H9 (cell line): ENCODE results near the gene PRDX3. TPM values are rescaled to one million over a fixed set of nuclear protein-coding genes. Genes with fewer than 3 reads are reported as not detected.

Experiments
- DNase-seq: peaks from one replicate; pipeline ENCODE4 v3.0.0-alpha.2; 2017
- H2AFZ ChIP-seq: one replicate; pipeline ENCODE4 v1.6.1; 2013; ENCODE audit warnings: mild to moderate bottlenecking, low read length, control low read depth, moderate library complexity
- H2AK5ac ChIP-seq: 2 replicates; pipeline ENCODE4 v1.6.1; 2013; ENCODE audit warnings: low read length, control low read depth, mixed read lengths; ENCODE audit not compliant: insufficient read length
- H2BK120ac ChIP-seq: one replicate; pipeline ENCODE4 v1.6.1; 2013; ENCODE audit warnings: low read depth, mild to moderate bottlenecking, low read length, control low read depth, inconsistent platforms; ENCODE audit not compliant: poor library complexity, severe bottlenecking
- H2BK12ac ChIP-seq: 2 replicates; pipeline ENCODE4 v1.6.1; 2013; ENCODE audit warnings: low read length, control low read depth, mixed read lengths, low read depth; ENCODE audit not compliant: insufficient read length
- H2BK15ac ChIP-seq: 2 replicates; pipeline ENCODE4 v1.6.1; 2013; ENCODE audit warnings: low read depth, low read length, control low read depth
- H2BK20ac ChIP-seq: one replicate; pipeline ENCODE4 v1.6.1; 2013; ENCODE audit warnings: low read depth, mild to moderate bottlenecking, low read length, control low read depth, inconsistent platforms; ENCODE audit not compliant: poor library complexity, severe bottlenecking
- H2BK5ac ChIP-seq: 2 replicates; pipeline ENCODE4 v1.6.1; 2013; ENCODE audit warnings: low read length, control low read depth, mixed read lengths; ENCODE audit not compliant: insufficient read length
- H3K14ac ChIP-seq: 2 replicates; pipeline ENCODE4 v1.6.1; 2013; ENCODE audit warnings: low read length, control low read depth; ENCODE audit not compliant: insufficient read depth
- H3K18ac ChIP-seq: 2 replicates; pipeline ENCODE4 v1.6.1; 2013; ENCODE audit warnings: low read depth, mild to moderate bottlenecking, mixed read lengths, low read length, control low read depth; ENCODE audit not compliant: insufficient read length
- H3K23ac ChIP-seq: 2 replicates; pipeline ENCODE4 v1.6.1; 2013; ENCODE audit warnings: low read length, control low read depth, mixed read lengths, low read depth; ENCODE audit not compliant: insufficient read length
- H3K23me2 ChIP-seq: 2 replicates; pipeline ENCODE4 v1.6.1; 2013; ENCODE audit warnings: low read depth, mild to moderate bottlenecking, mixed read lengths, low read length, control low read depth; ENCODE audit not compliant: insufficient read length, poor library complexity, severe bottlenecking
- H3K27ac ChIP-seq: 2 replicates; pipeline ENCODE4 v1.5.1; 2013; ENCODE audit warnings: low read length, control low read depth, mixed read lengths, low read depth; ENCODE audit not compliant: insufficient read length
- H3K27me3 ChIP-seq: 2 replicates; pipeline ENCODE4 v1.6.1; 2013; ENCODE audit warnings: low read length, control low read depth, inconsistent platforms; ENCODE audit not compliant: insufficient read depth
- H3K4ac ChIP-seq: 2 replicates; pipeline ENCODE4 v1.6.1; 2013; ENCODE audit warnings: low read depth, mild to moderate bottlenecking, control low read depth, inconsistent platforms, low read length, moderate library complexity
- H3K4me1 ChIP-seq: 2 replicates; pipeline ENCODE4 v1.6.1; 2013; ENCODE audit warnings: low read length, control low read depth, inconsistent platforms; ENCODE audit not compliant: insufficient read depth
- H3K4me2 ChIP-seq: 2 replicates; pipeline ENCODE4 v1.6.1; 2013; ENCODE audit warnings: low read length, control low read depth, mixed read lengths; ENCODE audit not compliant: insufficient read length, insufficient read depth
- H3K56ac ChIP-seq: 2 replicates; pipeline ENCODE4 v1.6.1; 2013; ENCODE audit warnings: low read depth, mild to moderate bottlenecking, mixed read lengths, low read length, control low read depth; ENCODE audit not compliant: insufficient read length
- H3K79me1 ChIP-seq: 2 replicates; pipeline ENCODE4 v1.6.1; 2013; ENCODE audit warnings: low read depth, mild to moderate bottlenecking, moderate library complexity, low read length, control low read depth, inconsistent platforms; ENCODE audit not compliant: insufficient read depth, poor library complexity, severe bottlenecking
- H3K79me2 ChIP-seq: 2 replicates; pipeline ENCODE4 v1.6.1; 2013; ENCODE audit warnings: low read length, control low read depth, inconsistent platforms; ENCODE audit not compliant: insufficient read depth
- H3K9ac ChIP-seq: 2 replicates; pipeline ENCODE4 v1.6.1; 2013; ENCODE audit warnings: low read length, control low read depth, mixed read lengths; ENCODE audit not compliant: insufficient read length; ENCODE audit errors: extremely low read depth
- H3K9me3 ChIP-seq: one replicate; pipeline ENCODE4 v1.6.1; 2013; ENCODE audit warnings: low read depth, low read length, inconsistent platforms; ENCODE audit not compliant: control insufficient read depth
- H3T11ph ChIP-seq: one replicate; pipeline ENCODE4 v1.6.1; 2013; ENCODE audit warnings: mild to moderate bottlenecking, low read length, control low read depth, inconsistent platforms
- H4K20me1 ChIP-seq: one replicate; pipeline ENCODE4 v1.6.1; 2013; ENCODE audit not compliant: control insufficient read depth, insufficient read length, insufficient read depth
- H4K5ac ChIP-seq: 2 replicates; pipeline ENCODE4 v1.6.1; 2013; ENCODE audit warnings: low read depth, mild to moderate bottlenecking, mixed read lengths, low read length, control low read depth; ENCODE audit not compliant: insufficient read length
- H4K8ac ChIP-seq: replicated peaks from 2 replicates; pipeline ENCODE4 v1.6.1; 2013; ENCODE audit warnings: low read length, control low read depth, mixed read lengths, low read depth; ENCODE audit not compliant: insufficient read length
- H4K91ac ChIP-seq: 2 replicates; pipeline ENCODE4 v1.6.1; 2013; ENCODE audit warnings: low read depth, mild to moderate bottlenecking, moderate library complexity, mixed read lengths, low read length, control low read depth; ENCODE audit not compliant: insufficient read length
- H3K27ac Mint-ChIP-seq, 3 experiments: 2 replicates in 2 of 3; 3 replicates in 1 of 3; pipeline ENCODE4 v1.8.0; 2020 to 2021; ENCODE audit warnings: mixed read lengths in 3 of 3, mild to moderate bottlenecking in 1 of 3, moderate library complexity in 1 of 3
- H3K27me3 Mint-ChIP-seq: 2 replicates; pipeline ENCODE4 v1.8.0; 2021; ENCODE audit warnings: low read depth, mild to moderate bottlenecking, moderate library complexity, mixed read lengths
- H3K36me3 Mint-ChIP-seq, 3 experiments: 2 replicates in 2 of 3; 3 replicates in 1 of 3; pipeline ENCODE4 v1.8.0; 2020 to 2021; ENCODE audit warnings: low read depth in 3 of 3, mixed read lengths in 3 of 3; ENCODE audit not compliant: insufficient read depth in 1 of 3
- H3K4me1 Mint-ChIP-seq, 2 experiments: 2 replicates each; pipeline ENCODE4 v1.8.0; 2020; ENCODE audit warnings: mixed read lengths in 2 of 2
- H3K4me3 Mint-ChIP-seq, 2 experiments: 2 replicates in 1 of 2; 3 replicates in 1 of 2; pipeline ENCODE4 v1.8.0; 2020 to 2021; ENCODE audit warnings: mild to moderate bottlenecking in 2 of 2, mixed read lengths in 2 of 2, moderate library complexity in 1 of 2
- H3K9me3 Mint-ChIP-seq, 2 experiments: 2 replicates in 1 of 2; 3 replicates in 1 of 2; pipeline ENCODE4 v1.8.0; 2020; ENCODE audit warnings: mild to moderate bottlenecking in 2 of 2, mixed read lengths in 2 of 2, moderate library complexity in 1 of 2
- CTCF ChIP-seq: fragments of 200-600 bp; sonication (generic); conservative IDR thresholded peaks from 3 replicates; pipeline ENCODE4 v1.8.0; 2021; ENCODE audit warnings: antibody characterized with exemption, mild to moderate bottlenecking
- WGBS: extraction: QIAGEN DNeasy Blood & Tissue Kit; methylation state at CpG from one replicate; pipeline ENCODE4 v1.1.7; 2013; ENCODE audit warnings: missing lambda C conversion rate, low lambda C conversion rate, mixed read lengths; ENCODE audit not compliant: insufficient read length; ENCODE audit errors: extremely low coverage; 5-methylcytosine and 5-hydroxymethylcytosine counted together
- total RNA-seq: library from RNA; stranded (reverse); gene quantifications from 2 replicates; pipeline ENCODE4 v1.2.1, GENCODE V29; 2021

PRDX3 gene
- total RNA-seq, 1 experiment from 2014 or later: 181 TPM

GRCh38 chr10:119217991-119218490, 39.4 kb upstream of the PRDX3 start:
- H3K4me1 ChIP-seq: peaks cover 8% of the 10 kb centered on the region; the same call in 1 of the 2 replicates
- no peak overlapping the region for H3T11ph ChIP-seq
- TF ChIP-seq CTCF: no peak
- H4K5ac ChIP-seq: no peak overlapping the region
- no peaks in the 10 kb centered on the region; a peak in 1 of 5 replicates for H3K9me3 Mint-ChIP-seq
- no peak overlapping the region for H3K23ac ChIP-seq
- no peak overlapping the region for H3K56ac ChIP-seq
- H2BK120ac ChIP-seq: no peak overlapping the region
- no peaks in the 10 kb centered on the region for H3K23me2 ChIP-seq
- no peak overlapping the region for H2BK15ac ChIP-seq
- no peaks in the 10 kb centered on the region for H3K79me2 ChIP-seq
- H3K27me3 Mint-ChIP-seq: no peaks in the 10 kb centered on the region
- no peaks in the 10 kb centered on the region for H3K36me3 Mint-ChIP-seq
- H4K20me1 ChIP-seq: no peaks in the 10 kb centered on the region
- no peak overlapping the region; a peak in 1 of 5 replicates for H3K4me3 Mint-ChIP-seq
- no peak overlapping the region for H3K4ac ChIP-seq
- no peaks in the 10 kb centered on the region for H3K9me3 ChIP-seq
- peak overlapping the region in 1 of 3 experiments; percentile 40; a peak in 1 of 7 replicates for H3K27ac Mint-ChIP-seq
- no peak overlapping the region for H2BK5ac ChIP-seq
- no peak overlapping the region for H2AK5ac ChIP-seq
- no peak overlapping the region for H3K4me2 ChIP-seq
- no peak overlapping the region for H3K14ac ChIP-seq
- peaks cover 23 to 30% of the 10 kb centered on the region in 2 experiments for H3K4me1 Mint-ChIP-seq
- no peaks in the 10 kb centered on the region for H3K79me1 ChIP-seq
- no peaks in the 10 kb centered on the region for H3K27me3 ChIP-seq
- DNase-seq: no peak
- H2BK12ac ChIP-seq: no peak overlapping the region
- no peak overlapping the region for H4K91ac ChIP-seq
- H2BK20ac ChIP-seq: no peak overlapping the region
- no peak overlapping the region for H4K8ac ChIP-seq
- no peak overlapping the region for H3K27ac ChIP-seq
- H3K18ac ChIP-seq: no peak overlapping the region
- no peak overlapping the region for H2AFZ ChIP-seq
- H3K9ac ChIP-seq: no peak overlapping the region
- no CpG with 5 or more reads among the region's 4 CpGs for WGBS
